ENCODE data around the gene TNRC6A. TPM values are rescaled to one million over a fixed set of nuclear protein-coding genes. Genes with fewer than 3 reads are reported as not detected.

The TNRC6A gene
- total and polyA plus RNA-seq, 2 experiments from 2014 or later = 93.1 to 124 TPM

GRCh38 chr16:24778671-24779070 lies 49.2 kb downstream of the TNRC6A start (continued):
- TF ChIP-seq STAT1 (IDR thresholded peaks at IDR 0.05; ENCODE audit: unreplicated experiment) = no peak

- Mint-ChIP-seq H3K36me3 (ENCODE audit: low read depth) (peaks cover 87% of the 10 kb centered on the region), H3K27me3 (ENCODE audit: insufficient read depth, low read depth, poor library complexity) (no peaks in the 10 kb centered on the region), H3K9me3 (no peaks in the 10 kb centered on the region), H3K4me1 (no peaks in the 10 kb centered on the region), H3K27ac (peak overlapping the region; percentile 9; the same call in 1 of the 2 replicates), H3K4me3 (no peak overlapping the region)
- Histone ChIP-seq H3K27me3 (ENCODE audit: insufficient read depth) (no peaks in the 10 kb centered on the region), H3K79me2 (replicated peaks; ENCODE audit: insufficient read depth) (peaks cover 92% of the 10 kb centered on the region), H4K20me1 (replicated peaks; ENCODE audit: insufficient read depth) (peaks cover 44% of the 10 kb centered on the region), H3K4me1 (ENCODE audit: insufficient read depth) (no peaks in the 10 kb centered on the region), H3F3A (replicated peaks; ENCODE audit: low read depth) (peaks cover 9% of the 10 kb centered on the region; the same call in 1 of the 2 replicates), H2AFZ (no peak overlapping the region), H3K27ac (ENCODE audit: low read depth) (no peak overlapping the region), H3K36me3 (ENCODE audit: insufficient read depth) (peaks cover 67% of the 10 kb centered on the region), H3K9me2 (ENCODE audit: insufficient read depth) (no peaks in the 10 kb centered on the region), H3K4me2 (no peak overlapping the region), H3K4me3 (no peak overlapping the region)
- no peak for TF ChIP-seq JUNB (IDR thresholded peaks at IDR 0.05; ENCODE audit: unreplicated experiment)
- TF ChIP-seq ETS1 (IDR thresholded peaks at IDR 0.05) = no peak
- no peak for TF ChIP-seq CREB1 (CRISPR knock-in tag; IDR thresholded peaks at IDR 0.05; ENCODE audit: low read depth)
- no peak for TF ChIP-seq EZH2 (IDR thresholded peaks at IDR 0.05; ENCODE audit: low read depth, unreplicated experiment)
- no peak for TF ChIP-seq ZNF331 (CRISPR knock-in tag; IDR thresholded peaks at IDR 0.05; ENCODE audit: low read depth)
- TF ChIP-seq NANOG (IDR thresholded peaks at IDR 0.05; ENCODE audit: borderline replicate concordance) = no peak
- TF ChIP-seq ZNF114 (CRISPR knock-in tag; IDR thresholded peaks at IDR 0.05) = no peak
- no peak for TF ChIP-seq POLR2AphosphoS5 (IDR thresholded peaks at IDR 0.05; ENCODE audit: low read depth)
- DNase-seq (ENCODE audit: low spot score) = no peak
- no peak for ATAC-seq
Observed at GRCh38 chr16:24781256-24781655, 51.8 kb downstream of the TNRC6A start.

GRCh38 chr16:24784121-24784520 lies 54.7 kb downstream of the TNRC6A start:
- no peak overlapping the region for H2AFZ ChIP-seq
- Mint-ChIP-seq H3K4me3 (no peak overlapping the region), H3K36me3 (ENCODE audit: low read depth) (peaks cover 79% of the 10 kb centered on the region), H3K27me3 (ENCODE audit: insufficient read depth, low read depth, poor library complexity) (no peaks in the 10 kb centered on the region), H3K9me3 (no peaks in the 10 kb centered on the region), H3K4me1 (no peaks in the 10 kb centered on the region), H3K27ac (no peak overlapping the region)
- H3K9me2 ChIP-seq (ENCODE audit: insufficient read depth) = no peaks in the 10 kb centered on the region
- peak overlapping the region; percentile 18; the same call in 1 of the 2 replicates for H3K27ac ChIP-seq (ENCODE audit: low read depth)
- H3K36me3 ChIP-seq (ENCODE audit: insufficient read depth) = peaks cover 65% of the 10 kb centered on the region
- peaks cover 92% of the 10 kb centered on the region for H3K79me2 ChIP-seq (replicated peaks; ENCODE audit: insufficient read depth)
- peaks cover 43% of the 10 kb centered on the region for H4K20me1 ChIP-seq (replicated peaks; ENCODE audit: insufficient read depth)
- H3K27me3 ChIP-seq (ENCODE audit: insufficient read depth) = no peaks in the 10 kb centered on the region
- no peak overlapping the region for H3K4me3 ChIP-seq
- H3K4me2 ChIP-seq = no peak overlapping the region
- ATAC-seq (no peak), DNase-seq (ENCODE audit: low spot score) (no peak)
- TF ChIP-seq ZNF462 (CRISPR knock-in tag; IDR thresholded peaks at IDR 0.05) = no peak
- TF ChIP-seq ZNF114 (CRISPR knock-in tag; IDR thresholded peaks at IDR 0.05) = no peak
- TF ChIP-seq JUNB (IDR thresholded peaks at IDR 0.05; ENCODE audit: unreplicated experiment) = no peak
- no peak for TF ChIP-seq EZH2 (IDR thresholded peaks at IDR 0.05; ENCODE audit: low read depth, unreplicated experiment)
- no peak for TF ChIP-seq NANOG (IDR thresholded peaks at IDR 0.05; ENCODE audit: borderline replicate concordance)
- no peak for TF ChIP-seq STAT1 (IDR thresholded peaks at IDR 0.05; ENCODE audit: unreplicated experiment)
- TF ChIP-seq ETS1 (IDR thresholded peaks at IDR 0.05) = no peak
- TF ChIP-seq POLR2AphosphoS5 (IDR thresholded peaks at IDR 0.05; ENCODE audit: low read depth) = no peak
- no peak for TF ChIP-seq EZH2phosphoT487 (IDR thresholded peaks at IDR 0.05; ENCODE audit: unreplicated experiment)
- no peaks in the 10 kb centered on the region for H3K4me1 ChIP-seq (ENCODE audit: insufficient read depth)
- peaks cover 13% of the 10 kb centered on the region; the same call in 1 of the 2 replicates for H3F3A ChIP-seq (replicated peaks; ENCODE audit: low read depth)
